H9 (cell line): ENCODE measurements around the gene RRP9. TPM values are rescaled to one million over a fixed set of nuclear protein-coding genes. Genes with fewer than 3 reads are reported as not detected.

ENCODE experiments used
- DNase-seq: peaks from one replicate; pipeline ENCODE4 v3.0.0-alpha.2; 2017
- H2AFZ ChIP-seq: one replicate; pipeline ENCODE4 v1.6.1; 2013; ENCODE audit warnings: mild to moderate bottlenecking, low read length, control low read depth, moderate library complexity
- H2AK5ac ChIP-seq: 2 replicates; pipeline ENCODE4 v1.6.1; 2013; ENCODE audit warnings: low read length, control low read depth, mixed read lengths; ENCODE audit not compliant: insufficient read length
- H2BK120ac ChIP-seq: one replicate; pipeline ENCODE4 v1.6.1; 2013; ENCODE audit warnings: low read depth, mild to moderate bottlenecking, low read length, control low read depth, inconsistent platforms; ENCODE audit not compliant: poor library complexity, severe bottlenecking
- H2BK12ac ChIP-seq: 2 replicates; pipeline ENCODE4 v1.6.1; 2013; ENCODE audit warnings: low read length, control low read depth, mixed read lengths, low read depth; ENCODE audit not compliant: insufficient read length
- H2BK15ac ChIP-seq: 2 replicates; pipeline ENCODE4 v1.6.1; 2013; ENCODE audit warnings: low read depth, low read length, control low read depth
- H2BK20ac ChIP-seq: one replicate; pipeline ENCODE4 v1.6.1; 2013; ENCODE audit warnings: low read depth, mild to moderate bottlenecking, low read length, control low read depth, inconsistent platforms; ENCODE audit not compliant: poor library complexity, severe bottlenecking
- H2BK5ac ChIP-seq: 2 replicates; pipeline ENCODE4 v1.6.1; 2013; ENCODE audit warnings: low read length, control low read depth, mixed read lengths; ENCODE audit not compliant: insufficient read length
- H3K14ac ChIP-seq: 2 replicates; pipeline ENCODE4 v1.6.1; 2013; ENCODE audit warnings: low read length, control low read depth; ENCODE audit not compliant: insufficient read depth
- H3K18ac ChIP-seq: 2 replicates; pipeline ENCODE4 v1.6.1; 2013; ENCODE audit warnings: low read depth, mild to moderate bottlenecking, mixed read lengths, low read length, control low read depth; ENCODE audit not compliant: insufficient read length
- H3K23ac ChIP-seq: 2 replicates; pipeline ENCODE4 v1.6.1; 2013; ENCODE audit warnings: low read length, control low read depth, mixed read lengths, low read depth; ENCODE audit not compliant: insufficient read length
- H3K23me2 ChIP-seq: 2 replicates; pipeline ENCODE4 v1.6.1; 2013; ENCODE audit warnings: low read depth, mild to moderate bottlenecking, mixed read lengths, low read length, control low read depth; ENCODE audit not compliant: insufficient read length, poor library complexity, severe bottlenecking
- H3K27ac ChIP-seq: 2 replicates; pipeline ENCODE4 v1.5.1; 2013; ENCODE audit warnings: low read length, control low read depth, mixed read lengths, low read depth; ENCODE audit not compliant: insufficient read length
- H3K27me3 ChIP-seq: 2 replicates; pipeline ENCODE4 v1.6.1; 2013; ENCODE audit warnings: low read length, control low read depth, inconsistent platforms; ENCODE audit not compliant: insufficient read depth
- H3K4ac ChIP-seq: 2 replicates; pipeline ENCODE4 v1.6.1; 2013; ENCODE audit warnings: low read depth, mild to moderate bottlenecking, control low read depth, inconsistent platforms, low read length, moderate library complexity
- H3K4me1 ChIP-seq: 2 replicates; pipeline ENCODE4 v1.6.1; 2013; ENCODE audit warnings: low read length, control low read depth, inconsistent platforms; ENCODE audit not compliant: insufficient read depth
- H3K4me2 ChIP-seq: 2 replicates; pipeline ENCODE4 v1.6.1; 2013; ENCODE audit warnings: low read length, control low read depth, mixed read lengths; ENCODE audit not compliant: insufficient read length, insufficient read depth
- H3K56ac ChIP-seq: 2 replicates; pipeline ENCODE4 v1.6.1; 2013; ENCODE audit warnings: low read depth, mild to moderate bottlenecking, mixed read lengths, low read length, control low read depth; ENCODE audit not compliant: insufficient read length
- H3K79me1 ChIP-seq: 2 replicates; pipeline ENCODE4 v1.6.1; 2013; ENCODE audit warnings: low read depth, mild to moderate bottlenecking, moderate library complexity, low read length, control low read depth, inconsistent platforms; ENCODE audit not compliant: insufficient read depth, poor library complexity, severe bottlenecking
- H3K79me2 ChIP-seq: 2 replicates; pipeline ENCODE4 v1.6.1; 2013; ENCODE audit warnings: low read length, control low read depth, inconsistent platforms; ENCODE audit not compliant: insufficient read depth
- H3K9ac ChIP-seq: 2 replicates; pipeline ENCODE4 v1.6.1; 2013; ENCODE audit warnings: low read length, control low read depth, mixed read lengths; ENCODE audit not compliant: insufficient read length; ENCODE audit errors: extremely low read depth
- H3K9me3 ChIP-seq: one replicate; pipeline ENCODE4 v1.6.1; 2013; ENCODE audit warnings: low read depth, low read length, inconsistent platforms; ENCODE audit not compliant: control insufficient read depth
- H3T11ph ChIP-seq: one replicate; pipeline ENCODE4 v1.6.1; 2013; ENCODE audit warnings: mild to moderate bottlenecking, low read length, control low read depth, inconsistent platforms
- H4K20me1 ChIP-seq: one replicate; pipeline ENCODE4 v1.6.1; 2013; ENCODE audit not compliant: control insufficient read depth, insufficient read length, insufficient read depth
- H4K5ac ChIP-seq: 2 replicates; pipeline ENCODE4 v1.6.1; 2013; ENCODE audit warnings: low read depth, mild to moderate bottlenecking, mixed read lengths, low read length, control low read depth; ENCODE audit not compliant: insufficient read length
- H4K8ac ChIP-seq: replicated peaks from 2 replicates; pipeline ENCODE4 v1.6.1; 2013; ENCODE audit warnings: low read length, control low read depth, mixed read lengths, low read depth; ENCODE audit not compliant: insufficient read length
- H4K91ac ChIP-seq: 2 replicates; pipeline ENCODE4 v1.6.1; 2013; ENCODE audit warnings: low read depth, mild to moderate bottlenecking, moderate library complexity, mixed read lengths, low read length, control low read depth; ENCODE audit not compliant: insufficient read length
- H3K27ac Mint-ChIP-seq, 3 experiments: 2 replicates in 2 of 3; 3 replicates in 1 of 3; pipeline ENCODE4 v1.8.0; 2020 to 2021; ENCODE audit warnings: mixed read lengths in 3 of 3, mild to moderate bottlenecking in 1 of 3, moderate library complexity in 1 of 3
- H3K27me3 Mint-ChIP-seq: 2 replicates; pipeline ENCODE4 v1.8.0; 2021; ENCODE audit warnings: low read depth, mild to moderate bottlenecking, moderate library complexity, mixed read lengths
- H3K36me3 Mint-ChIP-seq, 3 experiments: 2 replicates in 2 of 3; 3 replicates in 1 of 3; pipeline ENCODE4 v1.8.0; 2020 to 2021; ENCODE audit warnings: low read depth in 3 of 3, mixed read lengths in 3 of 3; ENCODE audit not compliant: insufficient read depth in 1 of 3
- H3K4me1 Mint-ChIP-seq, 2 experiments: 2 replicates each; pipeline ENCODE4 v1.8.0; 2020; ENCODE audit warnings: mixed read lengths in 2 of 2
- H3K4me3 Mint-ChIP-seq, 2 experiments: 2 replicates in 1 of 2; 3 replicates in 1 of 2; pipeline ENCODE4 v1.8.0; 2020 to 2021; ENCODE audit warnings: mild to moderate bottlenecking in 2 of 2, mixed read lengths in 2 of 2, moderate library complexity in 1 of 2
- H3K9me3 Mint-ChIP-seq, 2 experiments: 2 replicates in 1 of 2; 3 replicates in 1 of 2; pipeline ENCODE4 v1.8.0; 2020; ENCODE audit warnings: mild to moderate bottlenecking in 2 of 2, mixed read lengths in 2 of 2, moderate library complexity in 1 of 2
- CTCF ChIP-seq: fragments of 200-600 bp; sonication (generic); conservative IDR thresholded peaks from 3 replicates; pipeline ENCODE4 v1.8.0; 2021; ENCODE audit warnings: antibody characterized with exemption, mild to moderate bottlenecking
- WGBS: extraction: QIAGEN DNeasy Blood & Tissue Kit; methylation state at CpG from one replicate; pipeline ENCODE4 v1.1.7; 2013; ENCODE audit warnings: missing lambda C conversion rate, low lambda C conversion rate, mixed read lengths; ENCODE audit not compliant: insufficient read length; ENCODE audit errors: extremely low coverage; 5-methylcytosine and 5-hydroxymethylcytosine counted together
- total RNA-seq: library from RNA; stranded (reverse); gene quantifications from 2 replicates; pipeline ENCODE4 v1.2.1, GENCODE V29; 2021

The RRP9 gene
- total RNA-seq, 1 experiment from 2014 or later, result 64.0 TPM

- H2BK5ac ChIP-seq, result no peak overlapping the region
- no peak for TF ChIP-seq CTCF
- no peak overlapping the region; the same call in 1 of the 2 replicates for H3K14ac ChIP-seq
- no peak overlapping the region for H3K4ac ChIP-seq
- H3K18ac ChIP-seq, result no peak overlapping the region
- DNase-seq, result no peak
- no peak overlapping the region for H3K4me2 ChIP-seq
- WGBS, result no CpG with 5 or more reads among the region's 18 CpGs
- H2BK20ac ChIP-seq, result no peak overlapping the region
- no peaks in the 10 kb centered on the region for H3K79me1 ChIP-seq
- no peak overlapping the region for H3T11ph ChIP-seq
- no peak overlapping the region for H2BK12ac ChIP-seq
- Mint-ChIP-seq H3K27me3 (peaks cover 65% of the 10 kb centered on the region), H3K4me3 (no peak overlapping the region), H3K4me1 (peaks cover 35 to 54% of the 10 kb centered on the region in 2 experiments), H3K9me3 (no peaks in the 10 kb centered on the region), H3K36me3 (peaks cover 0 to 5% (median 0%) of the 10 kb centered on the region in 3 experiments; a peak in 2 of 7 replicates), H3K27ac (no peak overlapping the region)
- H3K23me2 ChIP-seq, result no peaks in the 10 kb centered on the region
- H3K9ac ChIP-seq, result no peak overlapping the region
- no peak overlapping the region for H4K91ac ChIP-seq
- H3K23ac ChIP-seq, result no peak overlapping the region
- H2AK5ac ChIP-seq, result no peak overlapping the region
- no peak overlapping the region for H2AFZ ChIP-seq
- no peak overlapping the region for H3K56ac ChIP-seq
- H3K27me3 ChIP-seq, result no peaks in the 10 kb centered on the region
- no peaks in the 10 kb centered on the region for H3K9me3 ChIP-seq
- no peak overlapping the region for H4K5ac ChIP-seq
- H2BK15ac ChIP-seq, result no peak overlapping the region
- H3K27ac ChIP-seq, result no peak overlapping the region
- H3K4me1 ChIP-seq, result no peaks in the 10 kb centered on the region; the same call in 1 of the 2 replicates
- H4K8ac ChIP-seq, result no peak overlapping the region
- no peaks in the 10 kb centered on the region for H3K79me2 ChIP-seq
- H4K20me1 ChIP-seq, result no peaks in the 10 kb centered on the region
- H2BK120ac ChIP-seq, result no peak overlapping the region
These were observed 19.3 kb upstream of the RRP9 start for GRCh38 chr3:51961011-51961410.
